WI38 (cell line): ENCODE measurements around the gene SETD2.

Experiments used
- H3K4me3 ChIP-seq: 2 replicates; pipeline ENCODE4 v1.5.1; 2011; ENCODE audit warnings: low read depth, mild to moderate bottlenecking, control low read depth, low read length
- TF ChIP-seq, protein P1 (sequence below): IDR thresholded peaks from 2 replicates; pipeline ENCODE4 v1.5.1; 2012; ENCODE audit warnings: low read depth, mild to moderate bottlenecking, control low read depth, low read length

SETD2 gene

DNA sequence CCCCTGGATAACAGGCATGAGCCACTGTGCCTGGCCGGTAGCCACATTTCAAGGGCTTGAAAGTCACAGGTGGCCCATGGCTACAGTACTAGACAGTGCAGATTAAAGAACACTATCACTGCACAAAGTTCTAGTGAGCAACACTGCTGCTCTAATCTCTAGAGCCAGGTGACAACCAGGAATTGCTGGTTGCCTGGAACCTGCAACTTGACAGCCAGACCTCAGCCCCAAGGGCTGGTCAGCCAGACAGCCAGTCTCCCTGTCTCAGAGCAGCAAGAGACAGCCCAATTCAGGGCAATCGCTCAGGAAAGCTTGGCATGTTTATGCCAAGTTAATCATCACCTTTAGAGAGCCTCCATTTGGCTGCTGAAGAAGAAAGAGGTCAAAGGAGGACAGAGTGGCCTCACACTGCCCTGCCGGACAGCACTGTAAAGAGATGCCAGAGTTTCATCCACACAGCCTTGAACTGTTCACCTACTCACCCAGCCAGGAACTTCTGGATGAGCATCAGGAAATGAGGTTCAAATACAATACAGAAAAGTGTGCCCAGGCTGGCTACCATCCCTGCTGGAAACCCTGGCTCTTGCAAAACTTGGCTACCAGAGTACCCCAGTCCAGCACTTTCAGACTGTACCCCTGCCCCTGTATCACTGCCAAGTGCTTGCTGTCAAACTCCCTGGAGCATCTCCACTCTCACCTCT, 193.4 kb downstream of the SETD2 start:
- no peak overlapping the region for H3K4me3 ChIP-seq

GRCh38 chr3:46968783-46969428, 195.0 kb downstream of the SETD2 start:
- TF ChIP-seq, protein P1, sequence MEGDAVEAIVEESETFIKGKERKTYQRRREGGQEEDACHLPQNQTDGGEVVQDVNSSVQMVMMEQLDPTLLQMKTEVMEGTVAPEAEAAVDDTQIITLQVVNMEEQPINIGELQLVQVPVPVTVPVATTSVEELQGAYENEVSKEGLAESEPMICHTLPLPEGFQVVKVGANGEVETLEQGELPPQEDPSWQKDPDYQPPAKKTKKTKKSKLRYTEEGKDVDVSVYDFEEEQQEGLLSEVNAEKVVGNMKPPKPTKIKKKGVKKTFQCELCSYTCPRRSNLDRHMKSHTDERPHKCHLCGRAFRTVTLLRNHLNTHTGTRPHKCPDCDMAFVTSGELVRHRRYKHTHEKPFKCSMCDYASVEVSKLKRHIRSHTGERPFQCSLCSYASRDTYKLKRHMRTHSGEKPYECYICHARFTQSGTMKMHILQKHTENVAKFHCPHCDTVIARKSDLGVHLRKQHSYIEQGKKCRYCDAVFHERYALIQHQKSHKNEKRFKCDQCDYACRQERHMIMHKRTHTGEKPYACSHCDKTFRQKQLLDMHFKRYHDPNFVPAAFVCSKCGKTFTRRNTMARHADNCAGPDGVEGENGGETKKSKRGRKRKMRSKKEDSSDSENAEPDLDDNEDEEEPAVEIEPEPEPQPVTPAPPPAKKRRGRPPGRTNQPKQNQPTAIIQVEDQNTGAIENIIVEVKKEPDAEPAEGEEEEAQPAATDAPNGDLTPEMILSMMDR = no peak
- H3K4me3 ChIP-seq = no peak overlapping the region

More for the DNA sequence above, 193.4 kb downstream of the SETD2 start:
- TF ChIP-seq, protein P1 = no peak

- H3K4me3 ChIP-seq = no peak overlapping the region
Measured at GRCh38 chr3:46966811-46967210, 197.1 kb downstream of the SETD2 start.

More at GRCh38 chr3:46966811-46967210, 197.1 kb downstream of the SETD2 start:
- TF ChIP-seq, protein P1 = no peak
